C4-2B (cell line): ENCODE data around the gene SNX3.
"Not testable (repeated sequence)": the region's sequence is repeated elsewhere in the genome, so short reads cannot be mapped to it uniquely, and the experiment has no call there.

Source experiments
- CTCF ChIP-seq: fragments of 450-650 bp; conservative IDR thresholded peaks from 2 replicates; pipeline ENCODE4 v1.5.1; 2017; ENCODE audit warnings: mild to moderate bottlenecking
- ZFX ChIP-seq: fragments of 450-650 bp; IDR thresholded peaks from 2 replicates; pipeline ENCODE4 v1.6.1; 2017

DNA sequence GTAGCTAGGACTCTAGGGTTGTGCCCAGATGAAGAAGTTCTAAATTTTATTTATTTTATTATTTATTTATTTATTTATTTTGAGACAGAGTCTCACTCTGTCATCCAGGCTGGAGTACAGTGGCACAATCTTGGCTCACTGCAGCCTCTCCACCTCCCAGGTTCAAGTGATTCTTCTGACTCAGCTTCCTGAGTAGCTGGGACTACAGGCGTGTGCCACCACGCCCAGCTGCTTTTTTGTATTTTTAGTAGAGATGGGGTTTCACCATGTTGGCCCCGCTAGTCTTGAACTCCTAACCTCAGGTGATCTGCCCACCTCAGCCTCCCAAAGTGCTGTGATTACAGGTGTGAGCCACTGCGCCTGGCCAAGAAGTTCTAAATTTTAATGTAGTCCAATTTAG lies 47.8 kb upstream of the SNX3 start:
- TF ChIP-seq CTCF, ZFX: not testable (repeated sequence)
